GM18517 (cell line): Measurements from ENCODE around the gene RAB27A.
"Not testable (repeated sequence)": the region's sequence is repeated elsewhere in the genome, so short reads cannot be mapped to it uniquely, and the experiment has no call there.

Source experiments
- ATAC-seq: cut with Tn5 transposase; IDR thresholded peaks from one replicate; pipeline ENCODE4 v1.9.1; 2021; ENCODE audit warnings: mild to moderate bottlenecking, moderate library complexity; ENCODE audit not compliant: unreplicated experiment

RAB27A gene

DNA sequence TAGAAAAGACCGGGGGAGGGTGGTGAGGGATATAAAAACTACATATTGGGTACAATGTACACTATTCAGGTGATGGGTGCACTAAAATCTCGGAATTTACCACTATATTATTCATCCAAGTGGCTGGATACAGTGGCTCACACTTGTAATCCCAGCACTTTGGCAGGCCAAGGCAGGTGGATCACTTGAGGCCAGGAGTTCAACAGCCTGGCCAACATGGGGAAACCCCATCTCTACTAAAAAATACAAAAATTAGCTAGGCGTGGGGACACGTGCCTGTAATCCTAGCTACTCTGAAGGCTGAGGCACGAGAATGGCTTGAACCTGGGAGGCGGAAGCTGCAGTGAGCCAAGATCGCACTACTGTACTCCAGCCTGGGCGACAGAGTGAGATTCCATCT, 37.4 kb downstream of the RAB27A start:
- not testable (repeated sequence) for ATAC-seq

DNA sequence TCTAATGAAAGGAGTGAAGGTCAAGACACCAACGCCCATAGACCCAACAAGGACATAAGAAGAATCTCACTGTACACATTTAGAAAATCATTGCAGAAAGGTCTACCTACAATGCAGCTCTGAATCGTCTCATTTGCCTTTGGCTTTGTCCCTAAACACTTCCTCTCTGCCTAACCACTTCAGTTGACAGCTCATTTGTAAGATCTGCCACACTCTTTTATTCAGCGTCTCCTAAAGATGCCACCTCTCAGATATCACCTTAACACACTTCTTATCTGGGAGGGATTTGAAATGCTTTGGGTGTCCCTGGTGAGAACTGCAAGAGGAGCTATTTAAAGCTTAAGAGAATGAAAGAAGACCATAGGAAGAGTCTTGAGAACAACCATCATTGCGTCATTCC, 38.7 kb downstream of the RAB27A start:
- no peak for ATAC-seq

DNA sequence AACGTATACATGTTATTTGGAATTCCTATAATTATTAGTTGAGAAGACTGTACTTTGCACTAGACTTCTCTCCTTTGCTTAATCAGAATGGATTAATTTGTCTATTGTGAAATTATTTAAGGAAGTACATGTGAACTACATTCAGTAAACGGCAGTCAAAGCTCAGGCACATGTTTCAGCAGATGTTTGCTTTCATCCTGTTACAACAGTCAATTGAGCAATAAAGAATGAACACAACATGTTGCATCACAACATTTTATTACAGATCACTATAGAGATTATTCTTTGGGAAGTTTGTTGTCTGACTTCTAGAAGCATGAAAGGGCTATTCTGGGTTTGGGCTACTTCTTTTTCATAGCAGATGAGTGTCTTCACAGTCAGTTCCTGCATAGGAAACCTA, 39.2 kb downstream of the RAB27A start:
- no peak for ATAC-seq

DNA sequence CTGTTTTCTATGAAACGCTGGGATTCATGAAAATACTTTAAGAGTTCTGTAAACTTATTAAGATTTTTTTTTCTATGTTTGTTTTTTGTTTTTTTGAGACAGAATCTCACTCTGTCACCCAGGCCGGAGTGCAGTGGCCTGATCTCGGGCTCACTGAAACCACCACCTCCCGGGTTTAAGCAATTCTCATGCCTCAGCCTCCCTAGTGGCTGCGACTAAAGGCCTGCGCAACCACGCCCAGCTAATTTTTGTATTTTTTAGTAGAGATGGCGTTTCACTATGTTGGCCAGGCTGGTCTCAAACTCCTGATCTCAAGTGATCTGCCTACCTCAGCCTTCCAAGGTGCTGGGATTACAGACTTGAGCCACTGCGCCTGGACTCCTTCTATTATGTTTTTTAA, 39.7 kb downstream of the RAB27A start:
- ATAC-seq = not testable (repeated sequence)

DNA sequence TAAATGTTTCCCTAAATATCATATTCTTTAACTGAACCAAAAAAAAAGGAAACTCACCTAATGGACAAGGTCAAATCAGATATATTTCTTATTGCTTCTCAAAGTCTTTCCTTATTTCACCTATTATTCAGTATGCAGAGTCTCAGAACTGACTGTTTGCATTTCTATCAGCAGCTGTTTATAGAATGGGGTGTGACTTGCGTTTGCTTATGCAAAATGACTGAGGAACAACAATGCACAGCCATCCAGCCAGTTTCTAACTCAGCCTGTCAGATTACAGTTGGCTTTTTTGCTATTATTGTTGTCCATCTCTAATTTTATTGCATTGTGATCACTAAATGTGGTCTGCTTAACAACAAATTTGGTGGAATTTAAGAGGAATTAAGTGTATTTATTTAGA, 40.7 kb downstream of the RAB27A start:
- no peak for ATAC-seq

DNA sequence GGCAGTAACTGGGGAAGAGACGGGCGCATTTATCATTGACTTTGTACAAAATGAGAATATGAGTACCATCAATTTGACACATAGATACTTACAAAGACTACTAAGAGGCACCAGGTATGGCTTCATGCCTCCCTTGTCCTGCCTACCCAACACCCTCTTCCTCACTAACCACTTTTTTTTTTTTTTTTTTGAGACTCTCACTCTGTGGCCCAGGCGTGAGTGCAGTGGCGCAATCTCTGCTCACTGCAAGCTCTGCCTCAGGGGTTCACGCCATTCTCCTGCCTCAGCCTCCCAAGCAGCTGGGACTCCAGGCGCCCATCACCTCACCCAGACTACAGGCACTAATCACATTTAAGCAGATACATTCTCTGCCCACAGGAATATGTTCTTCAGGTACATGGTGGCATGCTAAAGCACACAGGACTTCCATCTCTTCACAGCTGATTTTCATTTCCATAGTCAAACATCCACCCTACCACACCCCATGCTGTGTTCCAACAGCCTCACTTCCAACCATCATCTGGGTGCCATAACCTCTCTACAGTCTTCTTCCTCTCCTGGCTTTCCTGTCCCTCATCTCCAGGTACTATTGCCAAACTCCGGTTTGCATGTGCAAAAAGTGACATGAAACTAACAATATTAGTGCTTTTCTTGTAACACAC, 41.7 kb downstream of the RAB27A start:
- ATAC-seq = no peak

DNA sequence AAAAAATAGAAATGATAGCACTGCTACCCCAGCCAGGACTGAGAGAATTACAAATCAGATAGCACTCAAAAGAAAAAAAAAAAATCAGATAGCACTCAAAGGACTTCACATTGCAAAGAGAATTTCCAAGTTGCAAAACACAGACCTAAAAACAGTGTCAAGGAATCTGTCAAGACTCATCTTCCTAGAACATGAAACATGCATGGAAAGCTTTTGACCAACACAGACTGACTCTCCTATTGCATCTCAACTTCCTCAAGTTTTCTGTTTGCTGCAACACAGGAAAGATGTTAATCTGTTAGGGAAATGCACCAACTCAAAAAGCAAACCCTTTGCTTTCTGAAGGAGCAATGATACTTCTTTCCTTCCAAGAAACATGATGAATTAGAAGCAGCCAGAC, 42.3 kb downstream of the RAB27A start:
- ATAC-seq = no peak

DNA sequence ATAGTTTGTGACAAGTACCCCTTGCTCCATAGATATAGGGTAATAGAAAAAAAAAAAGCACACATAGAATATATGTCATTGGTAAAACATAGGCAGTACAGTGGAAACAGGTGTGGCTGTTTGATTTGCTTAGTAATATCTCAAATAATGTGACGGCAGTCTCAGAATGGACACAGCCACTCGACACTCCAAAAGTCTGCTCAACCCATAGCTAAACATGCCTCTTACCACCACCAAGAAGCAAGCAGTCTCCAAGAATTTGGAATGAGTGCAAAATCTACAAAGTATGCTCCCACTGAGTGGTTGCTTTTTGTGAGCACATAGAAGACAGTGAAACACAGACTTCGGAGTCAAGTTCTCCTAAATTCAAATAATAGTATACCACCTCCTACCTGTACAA, 43.0 kb downstream of the RAB27A start:
- ATAC-seq = no peak

DNA sequence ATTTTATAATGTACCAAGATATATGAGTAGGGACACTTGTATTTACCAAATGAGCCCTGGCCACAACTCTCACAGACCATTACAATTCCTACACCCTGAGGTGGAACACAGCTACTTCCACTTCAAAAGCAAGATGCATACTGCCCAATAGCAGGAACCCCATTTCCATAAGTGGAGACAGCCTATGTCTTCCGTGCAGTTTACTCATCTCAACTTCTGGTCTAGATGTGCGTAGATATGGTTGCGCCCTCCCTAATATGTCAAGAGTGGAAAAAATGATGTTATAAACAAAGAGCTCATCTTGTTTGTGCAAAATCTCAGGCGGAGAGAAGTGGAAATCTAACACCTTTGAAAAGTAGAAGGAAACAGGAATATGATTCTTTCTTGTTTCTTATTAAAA, 44.6 kb downstream of the RAB27A start:
- no peak for ATAC-seq

DNA sequence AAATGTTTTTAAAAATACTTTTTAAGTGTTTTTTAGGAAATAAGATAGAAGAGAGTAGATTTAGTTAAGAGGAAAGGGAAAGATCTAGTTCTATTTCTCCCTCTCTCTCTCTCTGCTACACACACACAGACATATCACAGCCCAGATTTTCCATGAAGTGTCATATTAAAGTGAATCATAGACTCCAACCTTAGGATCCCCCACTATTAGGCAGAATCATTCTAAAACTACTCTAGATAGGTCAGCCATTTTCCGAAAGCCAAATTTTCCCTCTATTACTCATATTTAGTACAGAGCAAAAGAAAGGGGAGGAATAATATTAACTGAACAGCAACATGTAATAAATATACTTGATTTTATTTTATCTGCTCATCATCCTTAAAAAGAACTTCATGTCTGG, 47.7 kb downstream of the RAB27A start:
- no peak for ATAC-seq

DNA sequence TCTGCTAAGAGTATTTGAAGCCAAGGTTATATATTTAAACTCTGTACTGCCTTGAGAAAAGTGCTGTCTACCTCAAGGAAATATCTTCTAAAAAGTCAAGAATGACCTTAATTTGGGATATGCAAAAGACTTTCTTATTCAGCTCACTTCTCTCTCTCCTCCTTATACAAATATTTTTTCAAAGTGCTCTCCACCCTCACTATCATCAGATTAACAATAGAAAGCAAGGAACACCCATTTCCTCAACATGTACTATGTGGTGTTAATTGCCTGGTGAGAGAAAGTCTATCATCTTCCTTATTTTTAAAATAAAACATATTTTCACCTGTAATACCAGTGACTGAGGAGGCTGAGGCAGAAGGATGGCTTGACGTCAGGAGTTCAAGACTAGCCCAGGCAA, 48.4 kb downstream of the RAB27A start:
- no peak for ATAC-seq

DNA sequence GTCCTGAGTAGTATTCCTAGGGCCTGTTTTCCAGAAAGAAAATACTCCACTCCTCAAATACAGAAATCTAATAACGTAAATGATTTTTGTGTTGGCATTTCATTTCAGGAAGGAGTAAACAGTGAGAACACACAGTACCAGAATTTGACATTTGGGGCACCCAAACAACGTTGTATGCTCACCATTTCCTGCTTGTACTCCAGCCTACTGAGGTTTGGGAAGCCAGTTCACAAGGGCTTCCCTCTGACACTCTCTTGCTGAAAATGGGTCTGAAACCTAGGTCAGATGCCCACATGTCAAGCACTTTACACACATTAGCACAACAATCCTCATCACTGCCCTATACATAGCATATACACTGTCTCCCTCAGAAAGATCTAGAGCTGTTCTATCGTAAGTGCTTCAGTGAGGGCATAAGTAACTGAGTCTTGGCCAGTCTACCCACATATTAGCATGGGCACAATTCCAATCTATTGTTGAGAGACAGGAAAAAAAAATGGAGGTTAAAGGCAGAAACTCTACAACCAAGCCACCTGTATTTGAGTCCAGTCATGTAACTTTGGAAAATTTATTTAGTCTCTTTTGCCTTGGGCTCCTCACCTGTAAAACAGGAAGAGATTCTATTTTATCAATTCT, 49.4 kb downstream of the RAB27A start:
- no peak for ATAC-seq

DNA sequence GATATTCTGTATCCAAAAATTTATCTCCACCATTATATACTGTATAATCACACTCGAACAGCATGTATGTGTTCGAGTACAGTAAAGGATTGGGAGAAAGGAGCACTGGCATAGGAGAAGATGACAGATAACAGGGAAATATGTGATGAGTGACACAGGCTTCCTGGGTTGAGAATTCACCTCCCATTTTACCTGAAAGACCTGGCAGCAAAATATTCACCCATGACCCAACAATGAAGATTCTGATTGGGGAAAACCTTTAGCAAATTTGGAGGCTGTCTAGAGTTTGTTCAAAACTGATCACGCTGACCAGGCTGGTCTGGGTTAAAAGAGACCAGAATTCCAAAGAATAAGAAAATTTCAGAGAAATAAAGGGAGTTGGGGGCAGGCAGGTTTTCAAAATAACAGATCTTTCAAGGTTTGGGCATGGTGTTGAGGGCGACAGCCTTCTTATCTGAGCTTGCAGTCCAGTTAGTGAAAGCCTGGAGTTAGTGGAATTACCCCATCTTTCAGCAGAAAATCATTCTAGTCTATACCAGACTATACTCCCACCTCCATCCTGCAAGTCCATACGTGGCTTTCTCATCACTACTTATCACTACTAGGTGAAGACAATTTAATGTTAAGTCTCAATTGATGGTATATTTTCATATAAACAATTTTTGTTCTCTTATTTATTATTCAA, 50.0 kb downstream of the RAB27A start:
- ATAC-seq = no peak

DNA sequence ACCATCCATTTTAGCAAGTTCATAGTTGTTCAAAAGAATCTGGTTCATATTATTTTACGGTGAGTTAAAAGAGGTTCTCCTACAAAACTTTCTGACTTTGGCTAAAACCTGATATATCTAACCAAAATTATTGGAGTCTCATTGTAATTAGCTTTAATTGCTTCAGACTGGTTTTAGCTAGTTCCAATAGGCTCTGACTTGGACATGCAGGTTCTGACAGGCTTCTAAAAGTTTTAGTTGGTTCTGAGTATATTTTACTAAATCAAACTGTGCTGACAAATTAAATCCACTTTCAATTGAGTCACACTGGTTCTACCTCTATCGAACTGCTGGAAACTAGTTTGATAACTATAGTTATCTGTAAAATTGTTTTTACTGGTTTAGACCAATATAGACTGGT, 50.7 kb downstream of the RAB27A start:
- ATAC-seq = no peak

DNA sequence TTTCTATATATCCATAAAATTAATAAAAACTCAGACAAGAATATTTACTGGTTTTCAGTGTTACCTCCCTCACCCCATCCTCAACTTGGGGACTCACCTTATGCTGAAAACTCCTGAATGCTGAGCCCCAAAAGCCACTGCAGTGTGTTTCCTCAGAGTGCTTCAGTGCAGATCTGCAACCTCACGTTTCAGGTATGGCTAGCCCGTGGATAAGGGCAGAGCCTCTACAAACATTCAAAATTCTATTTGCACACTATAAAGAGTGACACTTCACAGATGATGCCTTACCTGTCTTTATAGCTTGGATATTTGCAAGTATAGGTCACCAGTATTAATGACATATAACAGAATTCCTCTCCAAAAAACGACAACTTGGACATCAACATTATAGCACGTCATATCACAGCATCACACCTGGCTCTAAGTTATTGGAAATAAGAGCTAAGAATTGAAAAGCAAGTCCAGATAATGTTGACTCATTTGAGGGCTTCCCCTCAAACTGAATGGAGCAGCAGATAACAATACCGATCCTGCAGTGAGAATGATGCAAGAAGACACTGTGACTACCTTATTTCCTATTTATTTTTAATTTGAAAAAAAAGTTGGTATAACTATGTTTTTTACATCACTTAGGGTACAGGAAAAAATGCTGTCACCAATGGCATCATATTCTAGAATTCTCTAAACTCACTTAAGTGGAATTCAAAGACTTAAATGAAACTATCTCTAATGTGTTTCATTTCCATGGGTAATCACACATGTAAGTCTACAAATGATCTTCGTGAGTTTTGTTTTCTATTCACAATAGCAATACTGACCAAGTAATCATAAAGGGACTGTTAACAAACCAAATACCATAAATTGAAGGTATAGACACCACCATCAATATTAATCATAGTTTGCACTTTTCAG, 52.1 kb downstream of the RAB27A start:
- no peak for ATAC-seq

DNA sequence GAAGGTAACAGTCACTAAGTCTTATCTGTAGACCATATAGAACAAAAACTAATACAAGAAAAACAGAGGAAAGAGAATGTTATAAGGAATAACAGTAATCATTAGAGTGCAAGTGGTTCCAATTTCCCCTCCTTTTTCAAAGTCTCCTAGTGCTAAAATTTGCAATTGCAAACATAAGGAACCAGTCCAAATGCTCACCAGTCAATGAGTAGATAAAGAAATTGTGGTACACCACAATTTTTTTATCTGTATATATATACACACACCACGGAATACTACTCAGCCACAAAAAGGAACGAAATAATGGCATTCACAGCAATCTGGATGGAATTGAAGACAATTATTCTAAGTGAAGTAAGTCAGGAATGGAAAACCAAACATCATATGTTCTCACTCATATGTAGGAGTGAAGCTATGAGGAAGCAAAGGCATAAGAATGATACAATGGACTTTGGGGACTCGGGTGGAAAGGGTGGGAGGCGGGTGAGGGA, 54.0 kb downstream of the RAB27A start:
- ATAC-seq = no peak

DNA sequence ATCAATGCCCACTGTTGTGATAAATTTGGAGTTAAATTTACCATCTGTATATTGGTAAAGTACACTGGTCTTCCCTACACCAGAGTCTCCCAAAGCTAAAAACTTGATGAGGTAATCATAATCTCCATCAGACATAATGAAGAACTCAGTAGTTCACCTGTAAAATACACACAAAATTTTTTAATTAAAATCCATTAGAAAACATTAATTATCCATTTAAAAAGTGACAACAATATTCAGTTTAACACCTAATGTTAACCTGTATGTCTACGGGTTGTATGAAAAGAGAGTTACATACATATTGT, 54.9 kb downstream of the RAB27A start:
- ATAC-seq = no peak

DNA sequence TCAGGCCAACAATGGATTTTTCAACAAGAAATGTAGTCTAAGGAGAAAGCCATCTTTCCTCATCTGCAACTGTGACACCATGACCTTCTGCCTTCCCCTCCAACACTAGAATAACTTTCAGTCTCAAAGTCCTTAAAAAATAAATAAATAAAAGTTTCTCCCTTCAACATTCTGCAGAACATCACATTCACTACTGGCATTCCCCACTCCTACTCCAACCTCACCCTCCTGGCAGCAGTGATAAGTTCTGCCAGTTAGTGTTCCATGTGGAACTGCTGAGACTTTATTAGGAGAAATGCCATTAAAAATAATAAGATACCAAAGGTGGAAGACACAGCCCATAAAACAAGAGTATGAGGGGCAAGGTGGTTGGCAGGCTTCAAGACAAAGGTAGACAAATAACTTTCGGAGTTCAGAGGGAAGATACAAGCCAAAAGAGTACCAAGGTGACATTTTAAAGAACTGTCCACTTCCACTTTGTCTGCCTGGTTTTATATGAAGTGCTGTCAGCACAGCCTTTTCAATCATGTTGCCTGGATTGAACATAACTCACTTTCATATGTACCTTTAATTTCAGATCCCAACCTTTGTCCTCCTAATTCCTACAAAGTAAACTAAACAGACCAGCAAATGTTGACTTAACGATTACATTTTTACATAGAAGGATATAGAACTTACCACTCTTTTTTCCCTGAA, 55.4 kb downstream of the RAB27A start:
- ATAC-seq = no peak

DNA sequence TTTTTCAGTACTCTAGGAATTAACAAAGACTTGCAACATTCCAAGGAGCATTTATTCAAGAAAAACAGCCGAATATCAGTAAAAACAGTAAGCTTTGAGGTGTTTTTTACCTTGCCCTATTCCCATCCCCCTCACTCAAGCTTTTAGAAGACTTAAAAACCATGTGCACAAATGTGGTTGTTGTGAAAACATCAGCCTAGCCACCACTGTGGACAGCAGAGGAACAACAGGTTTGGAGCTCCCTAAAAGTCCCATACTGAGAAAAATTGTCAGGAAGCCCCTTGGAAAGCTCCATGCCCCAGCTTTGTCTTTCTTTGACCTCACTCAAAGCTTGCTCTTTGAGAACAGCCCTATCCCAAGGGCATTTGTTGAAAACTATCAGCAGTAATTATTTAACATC, 58.2 kb downstream of the RAB27A start:
- ATAC-seq = no peak

DNA sequence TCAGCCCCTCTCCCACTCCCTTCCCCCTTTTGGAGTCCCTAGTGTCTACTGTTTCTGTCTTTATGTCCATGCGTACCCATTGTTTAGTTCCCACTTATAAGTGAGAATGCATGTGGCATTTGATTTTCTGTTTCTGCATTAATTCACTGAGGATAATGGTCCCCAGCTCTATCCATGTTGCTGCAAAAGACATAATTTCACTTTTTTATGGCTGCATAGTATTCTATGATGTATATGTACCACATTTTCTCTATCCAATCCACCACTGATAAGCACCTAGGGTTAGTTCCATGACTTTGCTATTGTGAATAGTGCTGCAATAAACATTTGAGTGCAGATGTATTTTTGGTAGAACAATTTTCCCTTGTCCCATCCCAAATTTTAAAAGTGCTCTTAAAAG, 58.7 kb downstream of the RAB27A start:
- no peak for ATAC-seq
